Endothelial cell of umbilical vein (primary cell): Measurements from ENCODE around the gene ADGRD1. TPM values are rescaled to one million over a fixed set of nuclear protein-coding genes. Genes with fewer than 3 reads are reported as not detected.
A peak's percentile ranks its signal among the peaks of the same experiment; 100 is the strongest.

Source experiments
- BruUV-seq: library from RNA; stranded (reverse); fragments of 400-500 nt; replicated peaks from 2 replicates; lab custom pipeline; 2021; lab: Mats Ljungman, UMichigan
- CTCF ChIA-PET: fragments of 300-600, 350-600 bp; sonication (Branson Sonifier 250); formaldehyde crosslinking; loops from one replicate; lab custom pipeline; 2021; ENCODE audit warnings: antibody characterized with exemption, inconsistent platforms; lab: Charles Lee
- POLR2A ChIA-PET: fragments of 300-600, 350-600 bp; sonication (Branson Sonifier 250); formaldehyde crosslinking; loops from one replicate; lab custom pipeline; 2021; ENCODE audit warnings: antibody characterized with exemption, inconsistent platforms; lab: Charles Lee
- DNase-seq: peaks from one replicate; pipeline ENCODE4 v3.0.0-alpha.2; 2011; ENCODE audit warnings: low read depth, low spot score
- FAIRE-seq: peaks from 2 replicates; lab custom pipeline; 2011; peaks lifted over from hg19 to GRCh38; lab: Jason Lieb, UNC
- H2AFZ ChIP-seq: 2 replicates; pipeline ENCODE4 v1.6.0; 2012; ENCODE audit warnings: low read depth, low read length, control low read depth, inconsistent platforms
- H3K27ac ChIP-seq: 2 replicates; pipeline ENCODE4 v1.5.1; 2011; ENCODE audit warnings: low read depth, mild to moderate bottlenecking, control low read depth, low read length, moderate library complexity; ENCODE audit not compliant: insufficient read depth
- H3K27me3 ChIP-seq, 2 experiments: 2 replicates each; pipeline versions ENCODE4 v1.6.0 to v1.6.1; 2011; ENCODE audit warnings: low read length in 2 of 2, mixed read lengths in 1 of 2; ENCODE audit not compliant: control insufficient read depth in 2 of 2, insufficient read depth in 2 of 2
- H3K36me3 ChIP-seq, 2 experiments: 2 replicates in 1 of 2; 3 replicates in 1 of 2; pipeline ENCODE4 v1.5.1; 2011; ENCODE audit warnings: low read length in 2 of 2, mild to moderate bottlenecking in 1 of 2, moderate library complexity in 1 of 2; ENCODE audit not compliant: control insufficient read depth in 2 of 2, insufficient read depth in 2 of 2; ENCODE audit errors: extremely low read depth in 1 of 2
- H3K4me1 ChIP-seq: 3 replicates; pipeline ENCODE4 v1.5.1; 2011; ENCODE audit warnings: mild to moderate bottlenecking, low read length; ENCODE audit not compliant: control insufficient read depth, insufficient read depth; ENCODE audit errors: extremely low read depth
- H3K4me2 ChIP-seq: 2 replicates; pipeline ENCODE4 v1.6.1; 2011; ENCODE audit warnings: low read length, control low read depth, mixed read lengths; ENCODE audit not compliant: insufficient read depth
- H3K4me3 ChIP-seq, 3 experiments: fragments of 200-600 bp in 1 of 3; sonication (generic), shearing (Covaris generic) in 1 of 3; replicated peaks in 1 of 3; 2 replicates each; pipeline ENCODE4 v1.5.1; 2011 to 2016; ENCODE audit warnings: control low read depth in 3 of 3, low read length in 3 of 3, mild to moderate bottlenecking in 2 of 3, inconsistent platforms in 1 of 3, low read depth in 1 of 3, moderate library complexity in 1 of 3; ENCODE audit not compliant: insufficient read depth in 1 of 3
- H3K79me2 ChIP-seq: 2 replicates; pipeline ENCODE4 v1.6.0; 2012; ENCODE audit warnings: low read length, inconsistent platforms; ENCODE audit not compliant: control insufficient read depth, insufficient read depth
- H3K9ac ChIP-seq: replicated peaks from 2 replicates; pipeline ENCODE3; 2011; ENCODE audit warnings: low read length, control low read depth; ENCODE audit not compliant: insufficient read depth; ENCODE audit errors: extremely low read depth
- H3K9me1 ChIP-seq: replicated peaks from 3 replicates; pipeline ENCODE4 v1.6.0; 2011; ENCODE audit warnings: mild to moderate bottlenecking, low read length; ENCODE audit not compliant: control insufficient read depth, insufficient read depth; ENCODE audit errors: extremely low read depth
- H3K9me3 ChIP-seq: replicated peaks from 2 replicates; pipeline ENCODE4 v1.5.1; 2012; ENCODE audit warnings: low read length, inconsistent platforms; ENCODE audit not compliant: control insufficient read depth, insufficient read depth
- H4K20me1 ChIP-seq: replicated peaks from 2 replicates; pipeline ENCODE3; 2011; ENCODE audit warnings: mild to moderate bottlenecking, low read length; ENCODE audit not compliant: control insufficient read depth, insufficient read depth; ENCODE audit errors: extremely low read depth
- EZH2 ChIP-seq: IDR thresholded peaks from 2 replicates; pipeline ENCODE4 v1.6.1; 2012; ENCODE audit warnings: borderline replicate concordance, low read depth, mild to moderate bottlenecking, moderate library complexity, low read length, inconsistent platforms; ENCODE audit not compliant: severe bottlenecking
- JUN ChIP-seq: IDR thresholded peaks from 2 replicates; pipeline ENCODE4 v1.6.1; 2011; ENCODE audit warnings: borderline replicate concordance, low read depth; ENCODE audit not compliant: insufficient read length, insufficient read depth
- POLR2AphosphoS5 ChIP-seq: IDR thresholded peaks from 2 replicates; pipeline ENCODE4 v1.6.1; 2012; ENCODE audit warnings: low read depth, mild to moderate bottlenecking, control low read depth, low read length, moderate library complexity; ENCODE audit not compliant: insufficient read depth
- dilution Hi-C: fragments of 300-500 bp; cut with MboI; formaldehyde crosslinking; loops from one replicate; pipeline ENCODE4 v1.15.0; 2019; ENCODE audit warnings: low sequenced_read_pairs; ENCODE audit not compliant: extremely low pct_ligation_motif_present
- intact Hi-C: fragments of 100-400 bp; cut with micrococcal nuclease; formaldehyde crosslinking; loops from one replicate; pipeline ENCODE4 v1.10.0; 2022
- polyA plus RNA-seq, 4 experiments: library from polyadenylated mRNA; depleted of rRNA in 3 of 4; stranded (reverse) in 3 of 4; unstranded in 1 of 4; fragments of >200 nt; gene quantifications; 2 replicates each; pipeline versions ENCODE4 v1.2.1 to v1.2.3, GENCODE V29; 2011 to 2012; ENCODE audit warnings: missing spikeins in 1 of 4
- total RNA-seq: library from RNA; stranded (reverse); gene quantifications from 2 replicates; pipeline ENCODE4 v1.2.3, GENCODE V29; 2021
- TF ChIP-seq, protein P1 (sequence below), 2 donors: IDR thresholded peaks; 1 replicate in 1 of 2; 2 replicates in 1 of 2; pipeline ENCODE4 v1.5.1; 2011; ENCODE audit warnings: low read length in 2 of 2, mild to moderate bottlenecking in 2 of 2, moderate library complexity in 2 of 2, control low read depth in 1 of 2, inconsistent platforms in 1 of 2, low read depth in 1 of 2; ENCODE audit not compliant: insufficient read depth in 1 of 2; ENCODE audit errors: extremely low read depth in 1 of 2

Gene ADGRD1
- total and polyA plus RNA-seq, 2 donors (not counting 3 experiments of a cell fraction or from before 2014, with no cell fraction given) = 0.07 TPM; not detected in 1

DNA sequence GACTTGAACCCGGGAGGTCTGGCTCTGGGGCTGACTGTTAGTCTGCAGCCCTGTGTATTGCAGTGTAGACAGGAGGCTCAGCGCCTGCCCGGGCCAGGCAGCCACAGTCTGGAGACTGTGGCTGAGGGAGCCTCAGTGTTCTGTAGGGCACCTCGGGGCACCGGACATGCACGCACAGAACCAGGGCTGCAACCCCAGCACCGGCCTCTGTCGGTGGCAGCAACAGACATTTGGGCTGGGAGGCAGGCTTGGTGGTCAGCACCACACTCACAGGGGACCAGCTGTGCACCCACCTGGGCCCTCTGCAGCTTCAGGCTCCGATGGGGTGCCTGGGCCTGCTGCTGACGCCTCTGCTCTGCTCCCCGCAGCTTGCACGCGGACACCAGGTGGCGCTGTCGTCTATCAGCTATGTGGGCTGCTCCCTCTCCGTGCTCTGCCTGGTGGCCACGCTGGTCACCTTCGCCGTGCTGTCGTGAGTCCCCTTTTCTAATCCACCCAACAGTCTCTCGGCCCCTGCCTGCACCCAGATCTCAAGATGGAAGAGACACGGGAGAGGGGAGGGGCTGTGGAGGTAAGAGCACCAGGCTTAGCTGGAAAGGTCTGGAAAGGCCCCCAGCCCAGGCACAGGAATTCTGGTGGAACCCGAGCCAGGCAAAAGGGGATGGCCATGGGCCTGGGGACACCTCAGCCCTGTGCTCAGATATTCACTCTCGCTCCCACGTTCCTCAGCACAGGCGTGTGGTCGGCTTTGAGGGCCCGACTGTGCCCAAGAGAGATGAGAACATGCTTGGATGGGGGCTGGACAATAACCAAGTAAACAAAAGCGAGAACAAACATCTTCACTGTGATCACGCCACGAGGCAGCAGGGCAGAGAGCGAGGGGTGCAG lies 151.0 kb downstream of the ADGRD1 start:
- intact Hi-C loops = loop anchor here (1.0 kb wide), 2 partner anchors 28 to 726 kb away; no protein-coding TSS in a partner anchor
- peak; percentile 79 for FAIRE-seq

More for the DNA sequence above, 151.0 kb downstream of the ADGRD1 start:
- POLR2A ChIA-PET = no interaction called here
- Histone ChIP-seq H3K79me2 (no peaks in the 10 kb centered on the region), H3K27me3 (no peaks in the 10 kb centered on the region), H4K20me1 (no peaks in the 10 kb centered on the region), H3K4me3 (no peak overlapping the region), H3K4me1 (no peaks in the 10 kb centered on the region), H3K9me1 (no peaks in the 10 kb centered on the region), H2AFZ (no peak overlapping the region), H3K9ac (no peak overlapping the region), H3K27ac (no peak overlapping the region), H3K4me2 (no peak overlapping the region), H3K9me3 (no peaks in the 10 kb centered on the region), H3K36me3 (no peaks in the 10 kb centered on the region)
- TF ChIP-seq POLR2AphosphoS5 (no peak), EZH2 (no peak), JUN (no peak)
- TF ChIP-seq, protein P1, sequence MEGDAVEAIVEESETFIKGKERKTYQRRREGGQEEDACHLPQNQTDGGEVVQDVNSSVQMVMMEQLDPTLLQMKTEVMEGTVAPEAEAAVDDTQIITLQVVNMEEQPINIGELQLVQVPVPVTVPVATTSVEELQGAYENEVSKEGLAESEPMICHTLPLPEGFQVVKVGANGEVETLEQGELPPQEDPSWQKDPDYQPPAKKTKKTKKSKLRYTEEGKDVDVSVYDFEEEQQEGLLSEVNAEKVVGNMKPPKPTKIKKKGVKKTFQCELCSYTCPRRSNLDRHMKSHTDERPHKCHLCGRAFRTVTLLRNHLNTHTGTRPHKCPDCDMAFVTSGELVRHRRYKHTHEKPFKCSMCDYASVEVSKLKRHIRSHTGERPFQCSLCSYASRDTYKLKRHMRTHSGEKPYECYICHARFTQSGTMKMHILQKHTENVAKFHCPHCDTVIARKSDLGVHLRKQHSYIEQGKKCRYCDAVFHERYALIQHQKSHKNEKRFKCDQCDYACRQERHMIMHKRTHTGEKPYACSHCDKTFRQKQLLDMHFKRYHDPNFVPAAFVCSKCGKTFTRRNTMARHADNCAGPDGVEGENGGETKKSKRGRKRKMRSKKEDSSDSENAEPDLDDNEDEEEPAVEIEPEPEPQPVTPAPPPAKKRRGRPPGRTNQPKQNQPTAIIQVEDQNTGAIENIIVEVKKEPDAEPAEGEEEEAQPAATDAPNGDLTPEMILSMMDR (IDR thresholded peaks at IDR 0.05; ENCODE audit: extremely low read depth in 1 of 2, insufficient read depth in 1 of 2, low read depth in 1 of 2, low read length in 2 of 2) = peak; percentile 82 to 87
- CTCF ChIA-PET = interaction anchor here (1.1 to 3.9 kb wide), 3 partner anchors 721 to 730 kb away, joined by 5 to 29 read pairs (median 7); no protein-coding TSS in a partner anchor
- DNase-seq = peak; percentile 28
- BruUV-seq = no TSS peak
- dilution Hi-C loops = no loop called here
